ENCODE measurements around the gene LGR6. TPM values are rescaled to one million over a fixed set of nuclear protein-coding genes. Genes with fewer than 3 reads are reported as not detected.

The LGR6 gene
- total and polyA plus RNA-seq, 2 experiments from 2014 or later, result 0.80 to 1.5 TPM

GRCh38 chr1:202229376-202229775 lies 35.8 kb downstream of the LGR6 start:
- no peaks in the 10 kb centered on the region for H3K36me3 ChIP-seq (replicated peaks; ENCODE audit: insufficient read depth, low read depth)
- no peaks in the 10 kb centered on the region for H4K20me1 ChIP-seq (ENCODE audit: insufficient read depth, poor library complexity, severe bottlenecking)
- no peaks in the 10 kb centered on the region for H3K79me2 ChIP-seq
- TF ChIP-seq EZH2 (IDR thresholded peaks at IDR 0.05; ENCODE audit: borderline replicate concordance), result no peak
- TF ChIP-seq EZH2phosphoT487 (IDR thresholded peaks at IDR 0.05; ENCODE audit: low read depth, severe bottlenecking, unreplicated experiment), result peak; percentile 79
- H3K4me2 ChIP-seq, result no peak overlapping the region
- no peaks in the 10 kb centered on the region for H3K9me2 ChIP-seq (replicated peaks; ENCODE audit: insufficient read depth)
- no peaks in the 10 kb centered on the region for H3K9me3 ChIP-seq (ENCODE audit: low read depth)
- H2AFZ ChIP-seq, result no peak overlapping the region
- DNase-seq (ENCODE audit: low spot score), result peak; percentile 34
- H3K27me3 ChIP-seq, result no peaks in the 10 kb centered on the region
- 41% methylated on average over 5 of the region's 5 CpGs for WGBS (ENCODE audit: low lambda C conversion rate, missing lambda C conversion rate)
- no peak overlapping the region for H3K4me3 ChIP-seq
- H3K4me1 ChIP-seq (ENCODE audit: insufficient read depth), result no peaks in the 10 kb centered on the region
- H3K27ac ChIP-seq, result no peak overlapping the region

GRCh38 chr1:202230061-202230938 lies 36.7 kb downstream of the LGR6 start:
- Histone ChIP-seq H3K4me1 (ENCODE audit: insufficient read depth) (peaks cover 2% of the 10 kb centered on the region), H3K27me3 (no peaks in the 10 kb centered on the region), H3K36me3 (replicated peaks; ENCODE audit: insufficient read depth, low read depth) (no peaks in the 10 kb centered on the region), H3K79me2 (no peaks in the 10 kb centered on the region), H3K9me3 (ENCODE audit: low read depth) (no peaks in the 10 kb centered on the region), H4K20me1 (ENCODE audit: insufficient read depth, poor library complexity, severe bottlenecking) (no peaks in the 10 kb centered on the region), H3K4me3 (no peak overlapping the region), H2AFZ (no peak overlapping the region), H3K4me2 (no peak overlapping the region), H3K27ac (peak overlapping the region; percentile 21), H3K9me2 (replicated peaks; ENCODE audit: insufficient read depth) (no peaks in the 10 kb centered on the region)
- TF ChIP-seq EZH2 (IDR thresholded peaks at IDR 0.05; ENCODE audit: borderline replicate concordance) (no peak), EZH2phosphoT487 (IDR thresholded peaks at IDR 0.05; ENCODE audit: low read depth, severe bottlenecking, unreplicated experiment) (no peak), CTCF (IDR thresholded peaks at IDR 0.05; ENCODE audit: poor library complexity) (no peak)
- WGBS (ENCODE audit: low lambda C conversion rate, missing lambda C conversion rate), result 60% methylated on average over 10 of the region's 10 CpGs
- no peak for DNase-seq (ENCODE audit: low spot score)

GRCh38 chr1:202230939-202231645 lies 37.5 kb downstream of the LGR6 start:
- no peaks in the 10 kb centered on the region for H4K20me1 ChIP-seq (ENCODE audit: insufficient read depth, poor library complexity, severe bottlenecking)
- H3K27ac ChIP-seq, result peak overlapping the region; percentile 21
- no peaks in the 10 kb centered on the region for H3K27me3 ChIP-seq
- no peaks in the 10 kb centered on the region for H3K79me2 ChIP-seq
- no peak for DNase-seq (ENCODE audit: low spot score)
- no peak overlapping the region for H2AFZ ChIP-seq
- WGBS (ENCODE audit: low lambda C conversion rate, missing lambda C conversion rate), result 77% methylated on average over 8 of the region's 8 CpGs
- no peaks in the 10 kb centered on the region for H3K9me2 ChIP-seq (replicated peaks; ENCODE audit: insufficient read depth)
- H3K4me1 ChIP-seq (ENCODE audit: insufficient read depth), result peaks cover 8% of the 10 kb centered on the region
- H3K4me3 ChIP-seq, result no peak overlapping the region
- TF ChIP-seq EZH2 (IDR thresholded peaks at IDR 0.05; ENCODE audit: borderline replicate concordance) (no peak), EZH2phosphoT487 (IDR thresholded peaks at IDR 0.05; ENCODE audit: low read depth, severe bottlenecking, unreplicated experiment) (no peak), CTCF (IDR thresholded peaks at IDR 0.05; ENCODE audit: poor library complexity) (no peak)
- no peaks in the 10 kb centered on the region for H3K36me3 ChIP-seq (replicated peaks; ENCODE audit: insufficient read depth, low read depth)
- H3K4me2 ChIP-seq, result no peak overlapping the region
- no peaks in the 10 kb centered on the region for H3K9me3 ChIP-seq (ENCODE audit: low read depth)

- Histone ChIP-seq H3K4me1 (ENCODE audit: insufficient read depth) (peaks cover 9% of the 10 kb centered on the region), H2AFZ (no peak overlapping the region), H3K27me3 (no peaks in the 10 kb centered on the region), H3K36me3 (replicated peaks; ENCODE audit: insufficient read depth, low read depth) (no peaks in the 10 kb centered on the region), H3K79me2 (no peaks in the 10 kb centered on the region), H3K4me3 (no peak overlapping the region), H3K9me2 (replicated peaks; ENCODE audit: insufficient read depth) (no peaks in the 10 kb centered on the region), H3K9me3 (ENCODE audit: low read depth) (no peaks in the 10 kb centered on the region), H3K27ac (peak overlapping the region; percentile 62), H4K20me1 (ENCODE audit: insufficient read depth, poor library complexity, severe bottlenecking) (no peaks in the 10 kb centered on the region), H3K4me2 (no peak overlapping the region)
- 71% methylated on average over 4 of the region's 4 CpGs for WGBS (ENCODE audit: low lambda C conversion rate, missing lambda C conversion rate)
- no peak for DNase-seq (ENCODE audit: low spot score)
- no peak for TF ChIP-seq CTCF (IDR thresholded peaks at IDR 0.05; ENCODE audit: poor library complexity)
- TF ChIP-seq EZH2phosphoT487 (IDR thresholded peaks at IDR 0.05; ENCODE audit: low read depth, severe bottlenecking, unreplicated experiment), result no peak
- no peak for TF ChIP-seq EZH2 (IDR thresholded peaks at IDR 0.05; ENCODE audit: borderline replicate concordance)
Measured at GRCh38 chr1:202233171-202233570, 39.6 kb downstream of the LGR6 start.

Measured in hepatocyte (in vitro differentiated cells).